Peyer's patch (tissue), 4 donors: ENCODE data around the gene MYF6.

Experiments used
- POLR2A ChIP-seq, 2 donors: fragments of 450-650 bp; IDR thresholded peaks; one replicate each; pipeline ENCODE4 v1.5.1; 2017; ENCODE audit warnings: antibody characterized with exemption in 2 of 2, mild to moderate bottlenecking in 2 of 2, moderate library complexity in 2 of 2
- TF ChIP-seq, protein P1 (sequence below), 6 experiments: fragments of 450-650 bp in 4 of 6; fragments of 200-600 bp in 2 of 6; sonication (generic) in 1 of 6; IDR thresholded peaks; one replicate each; pipeline ENCODE4 v1.5.1; 2017 to 2019; ENCODE audit warnings: antibody characterized with exemption in 6 of 6, mild to moderate bottlenecking in 3 of 6, moderate library complexity in 1 of 6

- TF ChIP-seq, protein P1, sequence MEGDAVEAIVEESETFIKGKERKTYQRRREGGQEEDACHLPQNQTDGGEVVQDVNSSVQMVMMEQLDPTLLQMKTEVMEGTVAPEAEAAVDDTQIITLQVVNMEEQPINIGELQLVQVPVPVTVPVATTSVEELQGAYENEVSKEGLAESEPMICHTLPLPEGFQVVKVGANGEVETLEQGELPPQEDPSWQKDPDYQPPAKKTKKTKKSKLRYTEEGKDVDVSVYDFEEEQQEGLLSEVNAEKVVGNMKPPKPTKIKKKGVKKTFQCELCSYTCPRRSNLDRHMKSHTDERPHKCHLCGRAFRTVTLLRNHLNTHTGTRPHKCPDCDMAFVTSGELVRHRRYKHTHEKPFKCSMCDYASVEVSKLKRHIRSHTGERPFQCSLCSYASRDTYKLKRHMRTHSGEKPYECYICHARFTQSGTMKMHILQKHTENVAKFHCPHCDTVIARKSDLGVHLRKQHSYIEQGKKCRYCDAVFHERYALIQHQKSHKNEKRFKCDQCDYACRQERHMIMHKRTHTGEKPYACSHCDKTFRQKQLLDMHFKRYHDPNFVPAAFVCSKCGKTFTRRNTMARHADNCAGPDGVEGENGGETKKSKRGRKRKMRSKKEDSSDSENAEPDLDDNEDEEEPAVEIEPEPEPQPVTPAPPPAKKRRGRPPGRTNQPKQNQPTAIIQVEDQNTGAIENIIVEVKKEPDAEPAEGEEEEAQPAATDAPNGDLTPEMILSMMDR (IDR thresholded peaks at IDR 0.05): no peak
- TF ChIP-seq POLR2A (IDR thresholded peaks at IDR 0.05): no peak
Observed at GRCh38 chr12:80721326-80721725, 13.9 kb downstream of the MYF6 start.
